ENCODE data around the gene HIP1.

- TF ChIP-seq CTCF (IDR thresholded peaks at IDR 0.05) (no peak), EP300 (IDR thresholded peaks at IDR 0.05; ENCODE audit: borderline replicate concordance in 1 of 2, low read depth in 1 of 2, low read length in 1 of 2) (no peak), YY1 (IDR thresholded peaks at IDR 0.05; ENCODE audit: low read depth) (no peak), EZH2phosphoT487 (IDR thresholded peaks at IDR 0.05; ENCODE audit: borderline replicate concordance, low read depth) (no peak), GATA2 (CRISPR knock-in tag; IDR thresholded peaks at IDR 0.05) (no peak), TAF1 (IDR thresholded peaks at IDR 0.05; ENCODE audit: borderline replicate concordance, low read depth, low read length) (no peak), ELF1 (IDR thresholded peaks at IDR 0.05) (no peak), GABPA (IDR thresholded peaks at IDR 0.05; ENCODE audit: low read depth) (no peak), RFX5 (IDR thresholded peaks at IDR 0.05; ENCODE audit: low read length) (no peak)
- TF ChIP-seq, protein P1, sequence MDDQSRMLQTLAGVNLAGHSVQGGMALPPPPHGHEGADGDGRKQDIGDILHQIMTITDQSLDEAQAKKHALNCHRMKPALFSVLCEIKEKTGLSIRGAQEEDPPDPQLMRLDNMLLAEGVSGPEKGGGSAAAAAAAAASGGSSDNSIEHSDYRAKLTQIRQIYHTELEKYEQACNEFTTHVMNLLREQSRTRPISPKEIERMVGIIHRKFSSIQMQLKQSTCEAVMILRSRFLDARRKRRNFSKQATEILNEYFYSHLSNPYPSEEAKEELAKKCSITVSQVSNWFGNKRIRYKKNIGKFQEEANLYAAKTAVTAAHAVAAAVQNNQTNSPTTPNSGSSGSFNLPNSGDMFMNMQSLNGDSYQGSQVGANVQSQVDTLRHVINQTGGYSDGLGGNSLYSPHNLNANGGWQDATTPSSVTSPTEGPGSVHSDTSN (IDR thresholded peaks at IDR 0.05), result no peak
These were observed 109.7 kb downstream of the HIP1 start for GRCh38 chr7:75629044-75629443.
